ENCODE measurements around the gene ALOX15B. TPM values are rescaled to one million over a fixed set of nuclear protein-coding genes. Genes with fewer than 3 reads are reported as not detected.

The ALOX15B gene
- not detected for total RNA-seq
- polyA plus RNA-seq = not detected

- H3K4me1 Mint-ChIP-seq = peaks cover 0 to 4% (median 0%) of the 10 kb centered on the region in 3 donors
- peak within 1 kb of the TSS in 1 of 7 donors; percentile 54 for H3K4me3 Mint-ChIP-seq
- H3K27me3 ChIP-seq (ENCODE audit: insufficient read depth, low read length, poor library complexity, severe bottlenecking) = no peaks in the 10 kb centered on the region
- CTCF ChIA-PET = interaction anchor here (5.0 kb wide), 1 partner anchor 49 kb away, joined by 16 read pairs; no protein-coding TSS in a partner anchor
- peak in 1 of 5 donors; percentile 14 for DNase-seq
- peaks cover 21 to 38% of the 10 kb centered on the region in 2 donors for H3K27me3 Mint-ChIP-seq
- no peaks in the 10 kb centered on the region for H3K4me1 ChIP-seq (ENCODE audit: insufficient read depth, low read length)
- peaks cover 0 to 2% (median 0%) of the 10 kb centered on the region in 5 donors for H3K9me3 Mint-ChIP-seq
- H3K9me3 ChIP-seq (ENCODE audit: low read length) = no peaks in the 10 kb centered on the region
- H3K27ac ChIP-seq (ENCODE audit: low read depth, low read length) = no peak within 1 kb of the TSS
- no peak within 1 kb of the TSS for H3K4me3 ChIP-seq (ENCODE audit: low read length)
- H3K36me3 ChIP-seq (ENCODE audit: insufficient read depth, low read length) = no peaks in the 10 kb centered on the region
- POLR2A ChIA-PET = no interaction called here
- peak within 1 kb of the TSS in 1 of 8 donors; percentile 91 for H3K27ac Mint-ChIP-seq
- H3K36me3 Mint-ChIP-seq = no peaks in the 10 kb centered on the region
Measured at GRCh38 chr17:8038954-8039610, at the start of gene ALOX15B. Gene ALOX15B, plus strand, starts transcription at chr17:8039059. Its CDS starts 97 bp downstream, at chr17:8039156.

GRCh38 chr17:7989781-7990655, 48.8 kb upstream of the ALOX15B start:
- Histone ChIP-seq H3K27ac (ENCODE audit: low read depth, low read length) (peak overlapping the region; percentile 16), H3K36me3 (ENCODE audit: insufficient read depth, low read length) (no peaks in the 10 kb centered on the region), H3K27me3 (ENCODE audit: insufficient read depth, low read length, poor library complexity, severe bottlenecking) (no peaks in the 10 kb centered on the region), H3K9me3 (ENCODE audit: low read length) (no peaks in the 10 kb centered on the region), H3K4me1 (ENCODE audit: insufficient read depth, low read length) (peaks cover 14% of the 10 kb centered on the region), H3K4me3 (ENCODE audit: low read length) (peak overlapping the region; percentile 60)
- Mint-ChIP-seq H3K27ac (peak overlapping the region; percentile 37 to 97 (median 82)), H3K27me3 (peaks cover 2 to 5% of the 10 kb centered on the region in 2 donors), H3K4me1 (peaks cover 18 to 26% (median 25%) of the 10 kb centered on the region in 3 donors), H3K4me3 (peak overlapping the region; percentile 75 to 88 (median 82)), H3K9me3 (no peaks in the 10 kb centered on the region), H3K36me3 (no peaks in the 10 kb centered on the region)
- ChIA-PET POLR2A (interaction anchor here (0.7 to 1.5 kb wide), 5 partner anchors 75 to 155 kb away, joined by 3 to 6 read pairs (median 3); partner anchors contain the start of genes CYB5D1 and NAA38), CTCF (interaction anchor here (0.5 to 7.7 kb wide), 47 partner anchors 10 to 299 kb away, joined by 3 to 180 read pairs (median 5); partner anchors contain the start of genes CNTROB, GUCY2D, KDM6B and NAA38)
- DNase-seq = peak; percentile 83 to 92 (median 88)

- ChIA-PET POLR2A (no interaction called here), CTCF (interaction anchor here (0.8 to 7.7 kb wide), 5 partner anchors 49 to 155 kb away, joined by 3 to 180 read pairs (median 3); partner anchors contain the start of gene RNF227)
- Mint-ChIP-seq H3K27ac (no peak overlapping the region), H3K4me1 (peaks cover 18 to 26% (median 25%) of the 10 kb centered on the region in 3 donors), H3K27me3 (peaks cover 6 to 11% of the 10 kb centered on the region in 2 donors), H3K36me3 (no peaks in the 10 kb centered on the region), H3K4me3 (peak overlapping the region in 2 of 7 donors; percentile 40 to 41), H3K9me3 (no peaks in the 10 kb centered on the region)
- H3K27ac ChIP-seq (ENCODE audit: low read depth, low read length) = no peak overlapping the region
- peaks cover 14% of the 10 kb centered on the region for H3K4me1 ChIP-seq (ENCODE audit: insufficient read depth, low read length)
- H3K36me3 ChIP-seq (ENCODE audit: insufficient read depth, low read length) = no peaks in the 10 kb centered on the region
- H3K27me3 ChIP-seq (ENCODE audit: insufficient read depth, low read length, poor library complexity, severe bottlenecking) = no peaks in the 10 kb centered on the region
- no peaks in the 10 kb centered on the region for H3K9me3 ChIP-seq (ENCODE audit: low read length)
- DNase-seq = no peak
- H3K4me3 ChIP-seq (ENCODE audit: low read length) = no peak overlapping the region
Measured at GRCh38 chr17:7992516-7992915, 46.3 kb upstream of the ALOX15B start.

- H3K27ac ChIP-seq (ENCODE audit: low read depth, low read length) = no peak overlapping the region
- Mint-ChIP-seq H3K4me1 (peaks cover 18 to 26% (median 25%) of the 10 kb centered on the region in 3 donors), H3K27ac (peak overlapping the region in 3 of 8 donors; percentile 29 to 65 (median 54)), H3K9me3 (no peaks in the 10 kb centered on the region), H3K27me3 (peaks cover 6 to 11% of the 10 kb centered on the region in 2 donors), H3K4me3 (peak overlapping the region in 2 of 7 donors; percentile 40 to 61), H3K36me3 (no peaks in the 10 kb centered on the region)
- CTCF ChIA-PET = interaction anchor here (0.8 to 7.7 kb wide), 4 partner anchors 48 to 129 kb away, joined by 3 to 180 read pairs (median 3); partner anchors contain the start of gene RNF227
- no peak for DNase-seq
- no peak overlapping the region for H3K4me3 ChIP-seq (ENCODE audit: low read length)
- peaks cover 14% of the 10 kb centered on the region for H3K4me1 ChIP-seq (ENCODE audit: insufficient read depth, low read length)
- POLR2A ChIA-PET = no interaction called here
- no peaks in the 10 kb centered on the region for H3K27me3 ChIP-seq (ENCODE audit: insufficient read depth, low read length, poor library complexity, severe bottlenecking)
- H3K9me3 ChIP-seq (ENCODE audit: low read length) = no peaks in the 10 kb centered on the region
- no peaks in the 10 kb centered on the region for H3K36me3 ChIP-seq (ENCODE audit: insufficient read depth, low read length)
Measured at GRCh38 chr17:7992924-7993323, 45.9 kb upstream of the ALOX15B start.

- POLR2A ChIA-PET = no interaction called here
- Histone ChIP-seq H3K9me3 (ENCODE audit: low read length) (no peaks in the 10 kb centered on the region), H3K36me3 (ENCODE audit: insufficient read depth, low read length) (no peaks in the 10 kb centered on the region), H3K4me3 (ENCODE audit: low read length) (no peak overlapping the region), H3K4me1 (ENCODE audit: insufficient read depth, low read length) (peaks cover 14% of the 10 kb centered on the region), H3K27ac (ENCODE audit: low read depth, low read length) (no peak overlapping the region), H3K27me3 (ENCODE audit: insufficient read depth, low read length, poor library complexity, severe bottlenecking) (no peaks in the 10 kb centered on the region)
- Mint-ChIP-seq H3K4me3 (no peak overlapping the region), H3K4me1 (peaks cover 15 to 21% (median 21%) of the 10 kb centered on the region in 3 donors), H3K36me3 (no peaks in the 10 kb centered on the region), H3K27me3 (peaks cover 14 to 17% of the 10 kb centered on the region in 2 donors), H3K9me3 (no peaks in the 10 kb centered on the region), H3K27ac (no peak overlapping the region)
- CTCF ChIA-PET = no interaction called here
- no peak for DNase-seq
Measured at GRCh38 chr17:7993972-7994589, 44.8 kb upstream of the ALOX15B start.

GRCh38 chr17:7995724-7996123, 43.1 kb upstream of the ALOX15B start:
- Histone ChIP-seq H3K4me1 (ENCODE audit: insufficient read depth, low read length) (peaks cover 5% of the 10 kb centered on the region), H3K27ac (ENCODE audit: low read depth, low read length) (no peak overlapping the region), H3K9me3 (ENCODE audit: low read length) (no peaks in the 10 kb centered on the region), H3K4me3 (ENCODE audit: low read length) (no peak overlapping the region), H3K36me3 (ENCODE audit: insufficient read depth, low read length) (no peaks in the 10 kb centered on the region), H3K27me3 (ENCODE audit: insufficient read depth, low read length, poor library complexity, severe bottlenecking) (peaks cover 3% of the 10 kb centered on the region)
- no peaks in the 10 kb centered on the region for H3K9me3 Mint-ChIP-seq
- H3K36me3 Mint-ChIP-seq = no peaks in the 10 kb centered on the region
- no peak overlapping the region for H3K4me3 Mint-ChIP-seq
- ChIA-PET POLR2A (no interaction called here), CTCF (no interaction called here)
- no peak overlapping the region for H3K27ac Mint-ChIP-seq
- DNase-seq = no peak
- H3K4me1 Mint-ChIP-seq = peaks cover 7 to 9% (median 9%) of the 10 kb centered on the region in 3 donors
- peaks cover 19 to 24% of the 10 kb centered on the region in 2 donors for H3K27me3 Mint-ChIP-seq

- no peak overlapping the region for H3K27ac ChIP-seq (ENCODE audit: low read depth, low read length)
- CTCF ChIA-PET = interaction anchor here (1.0 to 1.1 kb wide), 4 partner anchors 8 to 135 kb away, joined by 3 to 4 read pairs (median 4); no protein-coding TSS in a partner anchor
Measured at GRCh38 chr17:7997186-7997585, 41.7 kb upstream of the ALOX15B start.

More at GRCh38 chr17:7997186-7997585, 41.7 kb upstream of the ALOX15B start:
- H3K27me3 Mint-ChIP-seq = peaks cover 31 to 36% of the 10 kb centered on the region in 2 donors
- peaks cover 13% of the 10 kb centered on the region for H3K27me3 ChIP-seq (ENCODE audit: insufficient read depth, low read length, poor library complexity, severe bottlenecking)
- no peaks in the 10 kb centered on the region for H3K9me3 ChIP-seq (ENCODE audit: low read length)
- peaks cover 0 to 4% (median 0%) of the 10 kb centered on the region in 3 donors for H3K36me3 Mint-ChIP-seq
- H3K27ac Mint-ChIP-seq = no peak overlapping the region
- peaks cover 7 to 9% (median 8%) of the 10 kb centered on the region in 3 donors for H3K4me1 Mint-ChIP-seq
- no peaks in the 10 kb centered on the region for H3K9me3 Mint-ChIP-seq
- no peak for DNase-seq
- no peak overlapping the region for H3K4me3 Mint-ChIP-seq
- no peak overlapping the region for H3K4me3 ChIP-seq (ENCODE audit: low read length)
- H3K4me1 ChIP-seq (ENCODE audit: insufficient read depth, low read length) = peaks cover 4% of the 10 kb centered on the region
- H3K36me3 ChIP-seq (ENCODE audit: insufficient read depth, low read length) = no peaks in the 10 kb centered on the region
- POLR2A ChIA-PET = interaction anchor here (0.6 kb wide), 1 partner anchor 248 kb away, joined by 6 read pairs; no protein-coding TSS in a partner anchor
